Fibroblast of lung (primary cell): ENCODE data around the gene NECTIN1. TPM values are rescaled to one million over a fixed set of nuclear protein-coding genes. Genes with fewer than 3 reads are reported as not detected.

Experiments
- DNase-seq, 2 donors: peaks; one replicate each; pipeline versions ENCODE4 v3.0.0 to v3.0.0-alpha.2; 2010; ENCODE audit warnings: low read depth in 2 of 2
- H2AFZ ChIP-seq: 2 replicates; pipeline ENCODE4 v1.5.1; 2012; ENCODE audit warnings: low read length, control low read depth, inconsistent platforms
- H3K27ac ChIP-seq: 2 replicates; pipeline ENCODE4 v1.5.1; 2011; ENCODE audit warnings: low read length, control low read depth; ENCODE audit not compliant: insufficient read depth
- H3K27me3 ChIP-seq: 2 replicates; pipeline ENCODE4 v1.5.1; 2011; ENCODE audit warnings: mild to moderate bottlenecking, low read length; ENCODE audit not compliant: control insufficient read depth, insufficient read depth
- H3K36me3 ChIP-seq: 2 replicates; pipeline ENCODE4 v1.5.1; 2011; ENCODE audit warnings: low read length; ENCODE audit not compliant: control insufficient read depth, insufficient read depth
- H3K4me1 ChIP-seq: 2 replicates; pipeline ENCODE4 v1.5.1; 2011; ENCODE audit warnings: low read length; ENCODE audit not compliant: control insufficient read depth, insufficient read depth; ENCODE audit errors: extremely low read depth
- H3K4me2 ChIP-seq: 2 replicates; pipeline ENCODE4 v1.5.1; 2011; ENCODE audit warnings: low read length, control low read depth; ENCODE audit not compliant: insufficient read depth; ENCODE audit errors: extremely low read depth
- H3K4me3 ChIP-seq, 4 experiments: fragments of 200-600 bp in 1 of 4; sonication (generic) in 1 of 4; replicated peaks in 1 of 4; 2 replicates each; pipeline ENCODE4 v1.5.1; 2011 to 2016; ENCODE audit warnings: low read length in 4 of 4, low read depth in 3 of 4, mild to moderate bottlenecking in 3 of 4, control low read depth in 2 of 4, inconsistent platforms in 1 of 4, mixed read lengths in 1 of 4; ENCODE audit not compliant: insufficient read depth in 1 of 4; ENCODE audit errors: control extremely low read depth in 1 of 4
- H3K79me2 ChIP-seq: 2 replicates; pipeline ENCODE4 v1.5.1; 2012; ENCODE audit warnings: mild to moderate bottlenecking, low read length, inconsistent platforms; ENCODE audit not compliant: control insufficient read depth, insufficient read depth
- H3K9ac ChIP-seq: 2 replicates; pipeline ENCODE4 v1.5.1; 2011; ENCODE audit warnings: mild to moderate bottlenecking, low read length, control low read depth; ENCODE audit not compliant: insufficient read depth
- H3K9me3 ChIP-seq: 2 replicates; pipeline ENCODE4 v1.5.1; 2012; ENCODE audit warnings: low read depth, low read length; ENCODE audit not compliant: control insufficient read depth, insufficient read depth
- H4K20me1 ChIP-seq: 2 replicates; pipeline ENCODE4 v1.5.1; 2011; ENCODE audit warnings: low read length; ENCODE audit not compliant: control insufficient read depth, insufficient read depth; ENCODE audit errors: extremely low read depth
- CTCF ChIP-seq, 2 donors: IDR thresholded peaks in 1 of 2; conservative IDR thresholded peaks in 1 of 2; 1 replicate in 1 of 2; 2 replicates in 1 of 2; pipeline ENCODE4 v1.5.1; 2011 to 2012; ENCODE audit warnings: low read length in 2 of 2, control low read depth in 1 of 2, inconsistent platforms in 1 of 2, low read depth in 1 of 2, mild to moderate bottlenecking in 1 of 2
- EZH2 ChIP-seq: IDR thresholded peaks from 2 replicates; pipeline ENCODE4 v1.5.1; 2012; ENCODE audit warnings: low read length, control low read depth, mild to moderate bottlenecking; ENCODE audit errors: missing control alignments
- polyA plus RNA-seq, 2 donors: library from polyadenylated mRNA; depleted of rRNA in 1 of 2; stranded (reverse) in 1 of 2; unstranded in 1 of 2; fragments of >200 nt; gene quantifications; 2 replicates each; pipeline ENCODE4 v1.2.1, GENCODE V29; 2011 to 2012; ENCODE audit warnings: missing spikeins in 1 of 2
- total RNA-seq: library from RNA; depleted of rRNA; stranded (reverse); fragments of >200 nt; gene quantifications from 2 replicates; pipeline ENCODE4 v1.2.1, GENCODE V29; 2014

NECTIN1 gene
- total and polyA plus RNA-seq, 2 donors (not counting 1 experiment from before 2014, with no cell fraction given), result 2.0 to 2.8 TPM

GRCh38 chr11:119717839-119718534 lies 11.0 kb downstream of the NECTIN1 start:
- DNase-seq, result peak in 1 of 2 donors; percentile 64
- Histone ChIP-seq H3K4me3 (no peak overlapping the region), H3K4me2 (no peak overlapping the region), H3K27me3 (no peaks in the 10 kb centered on the region), H3K27ac (no peak overlapping the region), H4K20me1 (no peaks in the 10 kb centered on the region), H3K9me3 (no peaks in the 10 kb centered on the region), H3K4me1 (peaks cover 2% of the 10 kb centered on the region), H2AFZ (no peak overlapping the region), H3K9ac (no peak overlapping the region), H3K79me2 (no peaks in the 10 kb centered on the region), H3K36me3 (no peaks in the 10 kb centered on the region)
- no peak for TF ChIP-seq CTCF (conservative IDR thresholded peaks at IDR 0.05 in 1 of 2, IDR thresholded peaks at IDR 0.05 in 1 of 2; ENCODE audit: low read depth in 1 of 2, low read length in 2 of 2)

GRCh38 chr11:119716582-119717498 lies 12.2 kb downstream of the NECTIN1 start:
- Histone ChIP-seq H4K20me1 (no peaks in the 10 kb centered on the region), H3K9ac (no peak overlapping the region), H3K4me3 (peak overlapping the region in 2 of 4 experiments; percentile 2), H3K27me3 (no peaks in the 10 kb centered on the region), H3K4me2 (no peak overlapping the region), H3K36me3 (no peaks in the 10 kb centered on the region), H2AFZ (no peak overlapping the region), H3K27ac (no peak overlapping the region), H3K4me1 (peaks cover 2% of the 10 kb centered on the region), H3K79me2 (no peaks in the 10 kb centered on the region), H3K9me3 (no peaks in the 10 kb centered on the region)
- DNase-seq, result peak in 1 of 2 donors; percentile 44
- TF ChIP-seq CTCF (conservative IDR thresholded peaks at IDR 0.05 in 1 of 2, IDR thresholded peaks at IDR 0.05 in 1 of 2; ENCODE audit: low read depth in 1 of 2, low read length in 2 of 2) (peak in 1 of 2 donors; percentile 39), EZH2 (no peak)

- Histone ChIP-seq H3K9me3 (no peaks in the 10 kb centered on the region), H3K4me1 (no peaks in the 10 kb centered on the region), H3K4me3 (no peak overlapping the region), H3K36me3 (no peaks in the 10 kb centered on the region), H3K27me3 (no peaks in the 10 kb centered on the region), H3K9ac (no peak overlapping the region), H3K79me2 (no peaks in the 10 kb centered on the region), H3K27ac (no peak overlapping the region), H4K20me1 (no peaks in the 10 kb centered on the region), H3K4me2 (no peak overlapping the region), H2AFZ (no peak overlapping the region)
- no peak for DNase-seq
- TF ChIP-seq CTCF (conservative IDR thresholded peaks at IDR 0.05 in 1 of 2, IDR thresholded peaks at IDR 0.05 in 1 of 2; ENCODE audit: low read depth in 1 of 2, low read length in 2 of 2), result no peak
- TF ChIP-seq EZH2, result no peak
These were observed 14.4 kb downstream of the NECTIN1 start for GRCh38 chr11:119714590-119714989.
